HG02798 (cell line): ENCODE data around the gene TOP1.
"Not testable (repeated sequence)": the region's sequence is repeated elsewhere in the genome, so short reads cannot be mapped to it uniquely, and the experiment has no call there.

ENCODE experiments used
- ATAC-seq: cut with Tn5 transposase; IDR thresholded peaks from one replicate; pipeline ENCODE4 v1.9.1; 2021; ENCODE audit warnings: mild to moderate bottlenecking; ENCODE audit not compliant: unreplicated experiment, poor library complexity

TOP1 gene

GRCh38 chr20:41121399-41121798 is 92.8 kb downstream of the TOP1 start:
- ATAC-seq: no peak

- ATAC-seq: no peak
These were observed 95.0 kb downstream of the TOP1 start for GRCh38 chr20:41123631-41124030.

GRCh38 chr20:41124451-41125094 is 96.0 kb downstream of the TOP1 start:
- no peak for ATAC-seq

- ATAC-seq: no peak
These were observed 97.2 kb downstream of the TOP1 start for GRCh38 chr20:41125530-41126457.

GRCh38 chr20:41126719-41127118 is 98.1 kb downstream of the TOP1 start:
- ATAC-seq: no peak

- ATAC-seq: not testable (repeated sequence)
These were observed 99.7 kb downstream of the TOP1 start for GRCh38 chr20:41128317-41128716.

GRCh38 chr20:41131594-41132387 is 103.2 kb downstream of the TOP1 start:
- peak; percentile 27 for ATAC-seq

DNA sequence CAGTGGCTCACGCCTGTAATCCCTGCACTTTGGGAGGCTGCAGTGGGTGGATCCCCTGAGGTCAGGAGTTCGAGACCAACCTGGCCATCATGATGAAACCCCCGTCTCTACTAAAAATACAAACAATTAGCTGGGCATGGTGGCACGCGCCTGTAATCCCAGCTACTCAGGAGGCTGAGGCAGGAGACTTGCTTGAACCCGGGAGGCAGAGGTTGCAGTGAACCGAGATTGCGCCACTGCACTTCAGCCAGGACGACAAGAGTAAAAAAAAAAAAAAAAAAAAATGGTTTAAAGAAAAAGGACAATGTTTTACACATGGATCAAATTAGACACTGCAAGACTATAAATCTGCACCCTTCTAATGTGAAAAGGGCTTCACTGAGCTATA is 103.8 kb downstream of the TOP1 start:
- not testable (repeated sequence) for ATAC-seq

DNA sequence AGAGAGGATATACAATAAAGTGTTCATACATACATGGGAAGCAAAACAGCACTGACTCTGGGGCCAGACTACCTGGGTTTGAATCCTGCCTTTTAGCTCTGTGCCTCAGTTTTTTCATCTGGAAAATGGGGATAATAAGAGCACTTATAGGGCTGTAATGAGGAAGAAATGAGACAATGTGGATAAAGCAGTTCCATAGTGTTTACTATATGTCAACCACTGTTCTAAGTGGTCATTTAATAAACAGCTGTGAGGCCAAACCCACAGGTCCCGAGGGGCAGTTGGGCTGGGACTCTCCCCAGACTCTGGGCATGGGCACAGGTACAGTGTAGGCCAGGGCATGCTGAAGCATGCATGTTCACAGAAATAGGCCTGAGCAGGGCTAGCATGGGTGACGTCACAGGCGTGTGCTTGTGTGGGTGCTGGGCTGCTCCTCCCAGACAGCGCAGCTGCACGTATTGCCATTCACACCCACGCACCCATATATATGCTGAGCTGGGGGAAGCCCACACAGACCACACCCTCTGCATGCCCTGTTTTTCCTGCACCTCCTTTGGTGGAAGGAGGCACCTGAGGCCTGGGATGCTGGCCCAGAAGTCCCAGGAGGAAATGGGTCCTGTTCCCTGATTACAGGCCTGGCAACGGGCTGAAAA is 105.2 kb downstream of the TOP1 start:
- ATAC-seq: peak; percentile 71

GRCh38 chr20:41134362-41135186 is 106.0 kb downstream of the TOP1 start:
- no peak for ATAC-seq

DNA sequence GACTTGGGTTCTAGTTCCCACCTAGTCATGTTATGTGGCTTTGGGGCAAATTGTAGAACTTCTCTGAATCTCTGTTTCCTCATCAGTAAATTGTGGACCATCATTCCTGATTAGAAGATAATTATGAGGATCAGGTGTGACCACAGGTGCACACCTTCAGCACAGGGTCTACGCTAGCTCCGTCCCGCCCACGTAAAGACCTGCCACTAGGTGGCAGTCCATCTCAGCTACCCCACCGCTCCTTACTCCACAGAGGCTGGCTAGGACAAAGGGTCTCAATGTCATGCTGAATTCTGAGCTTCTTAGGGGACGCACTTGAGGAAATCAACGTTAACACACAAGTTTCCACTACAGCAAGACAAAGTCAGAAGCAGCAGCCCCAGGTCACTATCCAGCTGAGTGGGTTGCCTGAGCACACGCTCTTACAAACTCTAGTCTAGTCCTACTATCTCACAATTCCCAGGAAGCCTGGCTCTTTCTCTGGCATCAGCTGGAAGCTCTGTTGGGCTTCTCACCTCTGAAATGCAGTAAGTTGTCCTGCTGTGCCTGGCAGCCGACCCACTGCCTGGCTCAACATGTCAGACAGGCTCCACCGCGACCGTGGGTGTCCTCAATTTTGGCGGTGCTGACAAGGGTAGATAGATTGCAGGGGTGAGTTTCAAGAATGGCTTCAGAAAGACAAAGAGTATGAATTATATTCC is 106.7 kb downstream of the TOP1 start:
- ATAC-seq: no peak

DNA sequence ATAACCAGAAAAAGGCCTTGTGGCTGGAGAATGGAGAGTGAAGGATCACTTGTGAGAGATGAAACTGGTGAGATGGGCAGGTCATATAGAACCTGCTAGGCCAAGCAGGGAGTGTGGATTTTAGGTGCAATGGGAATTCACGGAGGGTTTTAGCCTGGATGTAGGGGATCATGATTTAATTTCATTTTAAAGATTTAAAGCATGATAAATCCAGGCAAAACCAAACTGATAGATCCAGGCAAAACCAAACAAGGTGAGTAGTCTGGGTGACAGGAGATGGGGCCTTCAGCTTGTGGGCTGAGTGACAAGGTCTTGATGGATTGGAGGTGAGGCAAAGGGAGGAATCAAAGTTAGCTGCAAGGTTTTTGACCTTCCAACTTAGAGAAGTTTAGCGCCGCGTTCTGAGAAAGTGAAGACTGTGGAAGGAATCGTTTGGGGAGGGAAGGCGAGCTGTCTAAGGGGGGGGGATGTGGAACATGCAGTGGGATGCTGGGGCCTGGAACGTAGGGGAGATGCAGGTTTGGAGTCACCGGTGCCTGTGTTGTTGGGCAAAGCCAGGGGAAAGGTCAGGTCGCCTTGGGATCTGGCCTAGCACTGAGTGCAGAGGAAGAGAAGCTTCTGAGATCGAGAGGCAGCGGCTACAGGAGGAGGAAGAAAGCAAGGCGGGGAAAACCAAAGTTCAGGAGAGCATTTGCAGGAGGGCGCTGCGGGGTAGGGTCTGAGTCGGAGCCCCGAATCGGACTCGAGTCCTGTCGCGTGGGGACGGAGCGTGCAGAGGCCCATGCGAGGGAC is 107.5 kb downstream of the TOP1 start:
- no peak for ATAC-seq

DNA sequence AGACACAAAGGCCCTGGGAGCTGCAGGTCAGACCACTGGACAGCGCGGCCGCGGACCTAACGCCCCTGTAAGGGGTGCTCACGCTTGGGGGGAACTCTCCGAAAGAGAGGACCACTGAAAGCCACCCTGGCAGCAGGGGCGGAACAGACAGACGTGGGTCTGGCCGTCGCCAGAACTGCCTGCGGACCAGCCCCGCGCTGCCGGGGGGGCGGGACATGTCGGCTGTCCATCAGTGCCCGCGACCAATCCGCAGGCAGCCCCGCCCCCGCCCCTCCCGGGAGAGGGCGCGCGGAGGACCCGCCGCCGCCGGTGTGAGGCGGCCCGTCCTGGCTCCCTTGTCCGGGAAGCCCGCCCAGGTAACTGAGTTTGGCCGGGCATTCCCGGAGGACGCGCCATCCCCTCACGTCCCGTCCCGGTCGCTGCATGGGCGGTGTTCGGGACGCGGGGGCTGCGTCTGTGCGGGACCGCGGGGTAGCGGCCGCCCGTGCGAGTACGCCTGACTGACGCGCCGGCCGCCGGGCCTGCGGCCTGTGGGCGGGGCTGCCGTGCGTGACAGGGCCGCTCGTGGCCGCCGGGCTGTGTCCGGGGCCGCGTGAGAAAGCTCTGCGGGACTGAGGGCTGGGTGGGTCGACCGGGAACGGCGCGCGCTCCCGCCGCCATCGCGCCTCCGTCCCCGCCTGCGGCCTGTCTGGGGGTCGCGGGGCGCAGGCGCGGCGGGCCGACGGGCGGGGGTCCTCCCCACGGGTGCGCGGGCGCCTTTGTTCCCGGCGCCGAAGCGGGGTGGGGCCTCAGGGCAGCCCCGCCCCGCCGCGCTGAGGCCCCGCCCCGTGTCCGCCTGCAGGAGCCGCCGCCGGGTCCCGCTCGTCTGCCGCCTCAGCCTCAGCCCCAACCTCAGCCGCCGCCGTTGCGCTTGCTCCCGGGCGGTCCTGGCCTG is 108.3 kb downstream of the TOP1 start, which contains the start of gene PLCG1:
Gene PLCG1 (plus strand): TSS at position 864 of the 934 bp plus-strand sequence. CDS start 99 bp downstream, outside the sequence.
- peak; percentile 59 for ATAC-seq

GRCh38 chr20:41137614-41138474 is 109.2 kb downstream of the TOP1 start:
- peak; percentile 3 for ATAC-seq

DNA sequence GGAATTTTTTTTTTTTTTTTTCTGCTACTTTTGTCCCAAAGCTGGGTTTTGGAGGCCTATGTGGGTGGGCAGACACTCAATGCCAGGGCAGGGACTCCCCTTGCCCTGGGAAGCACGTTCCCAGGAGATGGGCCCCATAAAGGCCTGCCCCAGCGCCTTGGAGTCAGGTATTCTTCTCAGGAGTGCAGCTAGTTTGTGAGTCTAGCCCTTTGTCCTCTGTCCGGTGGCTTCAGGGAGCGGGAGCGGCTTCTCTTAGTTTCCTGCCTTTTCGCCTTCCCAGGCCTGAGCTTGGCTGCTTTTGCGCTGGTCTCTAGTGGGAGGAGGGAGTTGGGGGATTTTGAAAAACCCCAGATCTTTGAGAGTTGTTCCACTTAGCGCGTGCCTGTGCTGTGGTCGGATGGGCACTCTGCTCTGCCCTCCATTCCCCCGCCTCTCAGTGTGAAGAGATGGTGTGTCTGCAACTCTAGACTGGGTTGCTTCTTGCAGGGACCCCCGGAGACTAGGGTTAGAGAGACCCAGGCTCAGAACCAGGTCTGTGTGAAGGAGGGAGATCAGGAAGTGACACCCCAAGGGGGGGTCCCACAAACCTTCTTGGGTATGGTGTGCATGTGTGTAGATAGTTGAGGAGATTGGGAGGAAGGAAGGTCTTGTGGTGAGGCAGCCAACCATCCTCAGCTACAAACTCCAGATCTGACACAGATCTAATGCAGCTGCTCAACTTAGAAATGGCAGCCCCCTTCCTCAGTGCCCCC is 110.0 kb downstream of the TOP1 start:
- ATAC-seq: no peak
